B cell (primary cell): ENCODE data around the gene NEGR1. TPM values are rescaled to one million over a fixed set of nuclear protein-coding genes. Genes with fewer than 3 reads are reported as not detected.

Experiments
- ATAC-seq: fragments of 200-7000 bp; cut with Tn5 transposase; one replicate; pipeline ENCODE4 v1.10.0; 2021; ENCODE audit warnings: low read depth, mild to moderate bottlenecking, moderate number of reproducible peaks, moderate library complexity
- CTCF ChIA-PET: fragments of 350-600 bp; sonication (Branson Sonifier 250); formaldehyde crosslinking; loops from one replicate; lab custom pipeline; 2021; ENCODE audit warnings: antibody characterized with exemption, inconsistent platforms; lab: Charles Lee
- POLR2A ChIA-PET: fragments of 350-600 bp; sonication (Branson Sonifier 250); formaldehyde crosslinking; loops from one replicate; lab custom pipeline; 2021; ENCODE audit warnings: antibody characterized with exemption; lab: Charles Lee
- DNase-seq: peaks from one replicate; pipeline ENCODE4 v3.0.0; 2013
- H2AFZ ChIP-seq: 2 replicates; pipeline ENCODE4 v1.6.1; 2012; ENCODE audit warnings: mild to moderate bottlenecking, low read depth, low read length; ENCODE audit not compliant: insufficient read depth, poor library complexity, severe bottlenecking
- H3K27ac ChIP-seq, 2 donors: 1 replicate in 1 of 2; 2 replicates in 1 of 2; pipeline ENCODE4 v1.5.1; 2012 to 2013; ENCODE audit warnings: low read length in 2 of 2, mild to moderate bottlenecking in 2 of 2, moderate library complexity in 1 of 2
- H3K27me3 ChIP-seq, 4 experiments: fragments of 200-600 bp in 1 of 4; sonication (generic) in 1 of 4; replicated peaks in 1 of 4; 1 replicate in 2 of 4; 2 replicates in 2 of 4; pipeline versions ENCODE4 v1.6.1 to v1.7.0; 2013 to 2016; ENCODE audit warnings: low read length in 3 of 4, mild to moderate bottlenecking in 2 of 4, mixed read lengths in 1 of 4, moderate library complexity in 1 of 4; ENCODE audit not compliant: insufficient read depth in 4 of 4, control insufficient read depth in 3 of 4; ENCODE audit errors: control extremely low read depth in 1 of 4
- H3K36me3 ChIP-seq, 2 experiments: replicated peaks in 1 of 2; 1 replicate in 1 of 2; 2 replicates in 1 of 2; pipeline versions ENCODE4 v1.6.1 to v1.7.1; 2013; ENCODE audit warnings: low read length in 1 of 2; ENCODE audit not compliant: insufficient read depth in 2 of 2, control insufficient read depth in 1 of 2; ENCODE audit errors: control extremely low read depth in 1 of 2, extremely low read depth in 1 of 2
- H3K4me1 ChIP-seq, 2 donors: fragments of 200-600 bp in 1 of 2; sonication (generic) in 1 of 2; 1 replicate in 1 of 2; 2 replicates in 1 of 2; pipeline versions ENCODE4 v1.5.1 to v1.6.1; 2013 to 2017; ENCODE audit warnings: low read length in 2 of 2; ENCODE audit not compliant: control insufficient read depth in 2 of 2, insufficient read depth in 2 of 2
- H3K4me2 ChIP-seq: replicated peaks from 2 replicates; pipeline ENCODE3; 2012; ENCODE audit warnings: mild to moderate bottlenecking, low read depth, low read length; ENCODE audit not compliant: poor library complexity, severe bottlenecking
- H3K4me3 ChIP-seq, 5 experiments: fragments of 200-600 bp in 1 of 5; sonication (generic) in 1 of 5; 1 replicate in 3 of 5; 2 replicates in 2 of 5; pipeline versions ENCODE4 v1.5.1 to v1.7.0; 2011 to 2016; ENCODE audit warnings: low read length in 4 of 5, mild to moderate bottlenecking in 4 of 5, low read depth in 2 of 5, control low read depth in 1 of 5, moderate library complexity in 1 of 5; ENCODE audit not compliant: insufficient read depth in 1 of 5; ENCODE audit errors: control extremely low read depth in 1 of 5, extremely low read depth in 1 of 5
- H3K79me2 ChIP-seq: fragments of 200-600 bp; sonication (generic); one replicate; pipeline ENCODE4 v1.6.0; 2016; ENCODE audit warnings: low read length; ENCODE audit not compliant: control insufficient read depth, insufficient read depth
- H3K9ac ChIP-seq: fragments of 200-600 bp; sonication (generic); 2 replicates; pipeline ENCODE4 v1.6.1; 2017; ENCODE audit warnings: mild to moderate bottlenecking, low read length, moderate library complexity
- H3K9me3 ChIP-seq, 3 donors: one replicate each; pipeline versions ENCODE4 v1.6.1 to v1.7.1; 2013; ENCODE audit warnings: low read length in 2 of 3; ENCODE audit not compliant: control insufficient read depth in 2 of 3, insufficient read depth in 1 of 3; ENCODE audit errors: control extremely low read depth in 1 of 3
- H4K20me1 ChIP-seq: 2 replicates; pipeline ENCODE4 v1.6.0; 2012; ENCODE audit warnings: mild to moderate bottlenecking, low read length; ENCODE audit not compliant: insufficient read depth, control insufficient read depth, poor library complexity, severe bottlenecking
- H3K27ac Mint-ChIP-seq: one replicate; pipeline ENCODE4 v1.8.0; 2021; ENCODE audit warnings: mixed read lengths
- H3K27me3 Mint-ChIP-seq: one replicate; pipeline ENCODE4 v1.8.0; 2021; ENCODE audit warnings: mixed read lengths
- H3K4me1 Mint-ChIP-seq: one replicate; pipeline ENCODE4 v1.8.0; 2021; ENCODE audit warnings: mixed read lengths
- H3K4me3 Mint-ChIP-seq: one replicate; pipeline ENCODE4 v1.8.0; 2021; ENCODE audit warnings: mixed read lengths
- H3K9me3 Mint-ChIP-seq: one replicate; pipeline ENCODE4 v1.8.0; 2022; ENCODE audit warnings: mixed read lengths; ENCODE audit not compliant: insufficient read depth
- EZH2 ChIP-seq: IDR thresholded peaks from 2 replicates; pipeline ENCODE4 v1.6.1; 2012; ENCODE audit warnings: borderline replicate concordance, low read depth, mild to moderate bottlenecking, moderate library complexity, low read length; ENCODE audit not compliant: insufficient read depth, poor library complexity, severe bottlenecking
- WGBS: methylation state at CpG from one replicate; pipeline ENCODE4 v1.1.5; 2013; ENCODE audit warnings: missing lambda C conversion rate; ENCODE audit not compliant: insufficient coverage; 5-methylcytosine and 5-hydroxymethylcytosine counted together
- intact Hi-C: fragments of 100-400 bp; cut with micrococcal nuclease; formaldehyde crosslinking; loops from one replicate; pipeline ENCODE4 v1.10.0; 2022
- polyA plus RNA-seq: library from polyadenylated mRNA; depleted of rRNA; stranded (reverse); fragments of >200 nt; gene quantifications from 2 replicates; pipeline ENCODE4 v1.2.3, GENCODE V29; 2012
- total RNA-seq, 2 donors: library from RNA; stranded (reverse); fragments of 120-200 nt in 1 of 2; gene quantifications; 1 replicate in 1 of 2; 2 replicates in 1 of 2; pipeline versions ENCODE4 v1.2.3 to v1.2.4, GENCODE V29; 2013 to 2022
- TF ChIP-seq, protein P1 (sequence below): fragments of 200-600 bp; IDR thresholded peaks from one replicate; pipeline ENCODE4 v1.8.0; 2022; ENCODE audit warnings: antibody characterized with exemption, mild to moderate bottlenecking

NEGR1 gene
- total and polyA plus RNA-seq, 2 donors (not counting 1 experiment from before 2014, with no cell fraction given), result 0.01 TPM; not detected in 1

DNA sequence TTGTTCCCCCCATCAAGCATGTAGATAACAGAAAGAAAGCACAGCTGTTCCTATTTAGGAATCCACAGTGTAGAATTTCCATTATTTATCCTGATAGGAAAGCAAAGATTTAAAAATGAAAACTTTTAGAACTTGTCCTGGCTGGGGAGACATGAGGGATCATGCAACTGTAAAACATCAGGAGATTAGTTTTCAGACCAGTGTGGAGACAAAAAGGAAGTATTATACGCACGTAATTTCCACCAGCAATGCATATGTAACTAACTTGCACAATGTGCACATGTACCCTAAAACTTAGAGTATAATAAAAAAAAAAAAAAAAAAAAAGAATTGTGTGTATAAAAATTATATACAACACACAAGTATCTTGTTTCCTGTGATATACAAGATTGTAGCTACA is 172.4 kb downstream of the NEGR1 start:
- no peaks in the 10 kb centered on the region for H3K36me3 ChIP-seq
- TF ChIP-seq, protein P1, sequence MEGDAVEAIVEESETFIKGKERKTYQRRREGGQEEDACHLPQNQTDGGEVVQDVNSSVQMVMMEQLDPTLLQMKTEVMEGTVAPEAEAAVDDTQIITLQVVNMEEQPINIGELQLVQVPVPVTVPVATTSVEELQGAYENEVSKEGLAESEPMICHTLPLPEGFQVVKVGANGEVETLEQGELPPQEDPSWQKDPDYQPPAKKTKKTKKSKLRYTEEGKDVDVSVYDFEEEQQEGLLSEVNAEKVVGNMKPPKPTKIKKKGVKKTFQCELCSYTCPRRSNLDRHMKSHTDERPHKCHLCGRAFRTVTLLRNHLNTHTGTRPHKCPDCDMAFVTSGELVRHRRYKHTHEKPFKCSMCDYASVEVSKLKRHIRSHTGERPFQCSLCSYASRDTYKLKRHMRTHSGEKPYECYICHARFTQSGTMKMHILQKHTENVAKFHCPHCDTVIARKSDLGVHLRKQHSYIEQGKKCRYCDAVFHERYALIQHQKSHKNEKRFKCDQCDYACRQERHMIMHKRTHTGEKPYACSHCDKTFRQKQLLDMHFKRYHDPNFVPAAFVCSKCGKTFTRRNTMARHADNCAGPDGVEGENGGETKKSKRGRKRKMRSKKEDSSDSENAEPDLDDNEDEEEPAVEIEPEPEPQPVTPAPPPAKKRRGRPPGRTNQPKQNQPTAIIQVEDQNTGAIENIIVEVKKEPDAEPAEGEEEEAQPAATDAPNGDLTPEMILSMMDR, result no peak
- TF ChIP-seq EZH2, result no peak
- H3K4me1 ChIP-seq, result no peaks in the 10 kb centered on the region
- ChIA-PET CTCF (no interaction called here), POLR2A (no interaction called here)
- H3K27ac Mint-ChIP-seq, result no peak overlapping the region
- intact Hi-C loops, result no loop called here
- no peak overlapping the region for H3K4me3 ChIP-seq
- WGBS, result no CpG with 5 or more reads among the region's 2 CpGs
- no peaks in the 10 kb centered on the region for H4K20me1 ChIP-seq
- H2AFZ ChIP-seq, result no peak overlapping the region
- H3K9me3 ChIP-seq, result no peaks in the 10 kb centered on the region
- H3K9me3 Mint-ChIP-seq, result no peaks in the 10 kb centered on the region
- no peak for ATAC-seq
- DNase-seq, result no peak
- H3K4me1 Mint-ChIP-seq, result no peaks in the 10 kb centered on the region
- no peak overlapping the region for H3K4me3 Mint-ChIP-seq
- H3K4me2 ChIP-seq, result no peak overlapping the region
- H3K27me3 ChIP-seq, result no peaks in the 10 kb centered on the region
- H3K27ac ChIP-seq, result no peak overlapping the region
- H3K79me2 ChIP-seq, result no peaks in the 10 kb centered on the region
- no peaks in the 10 kb centered on the region for H3K27me3 Mint-ChIP-seq
- H3K9ac ChIP-seq, result no peak overlapping the region

DNA sequence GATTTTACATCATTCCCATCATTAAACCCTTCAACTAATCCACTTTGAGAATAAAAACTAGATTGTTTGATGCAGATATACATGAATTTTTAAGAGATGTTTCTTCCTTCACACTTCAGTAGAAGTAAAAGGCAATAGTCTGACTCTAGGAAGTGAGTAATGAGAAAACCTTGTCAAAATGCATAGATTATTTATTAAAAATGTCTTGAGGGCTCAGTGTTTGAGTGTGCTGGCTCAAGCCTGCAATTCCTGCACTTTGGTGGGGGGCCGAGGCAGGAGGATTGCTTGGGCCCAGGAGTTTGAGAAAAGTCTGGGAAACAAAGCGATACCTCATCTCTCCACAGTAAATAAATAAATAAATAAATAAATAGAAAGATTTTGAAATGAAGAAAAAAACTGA is 177.1 kb downstream of the NEGR1 start:
- no peak overlapping the region for H2AFZ ChIP-seq
- DNase-seq, result no peak
- CTCF ChIA-PET, result no interaction called here

More for the DNA sequence above, 177.1 kb downstream of the NEGR1 start:
- H3K27me3 Mint-ChIP-seq, result no peaks in the 10 kb centered on the region
- H3K4me1 ChIP-seq, result no peaks in the 10 kb centered on the region
- no CpG with 5 or more reads among the region's 2 CpGs for WGBS
- no peak for ATAC-seq
- H3K4me1 Mint-ChIP-seq, result no peaks in the 10 kb centered on the region
- H3K9me3 ChIP-seq, result no peaks in the 10 kb centered on the region
- H3K4me2 ChIP-seq, result no peak overlapping the region
- no peaks in the 10 kb centered on the region for H3K36me3 ChIP-seq
- TF ChIP-seq, protein P1, result no peak
- no peak for TF ChIP-seq EZH2
- no peaks in the 10 kb centered on the region for H4K20me1 ChIP-seq
- POLR2A ChIA-PET, result no interaction called here
- no peak overlapping the region for H3K4me3 ChIP-seq
- H3K27ac ChIP-seq, result no peak overlapping the region
- no peak overlapping the region for H3K27ac Mint-ChIP-seq
- intact Hi-C loops, result no loop called here
- H3K27me3 ChIP-seq, result no peaks in the 10 kb centered on the region
- H3K4me3 Mint-ChIP-seq, result no peak overlapping the region
- H3K9me3 Mint-ChIP-seq, result no peaks in the 10 kb centered on the region
- no peak overlapping the region for H3K9ac ChIP-seq
- no peaks in the 10 kb centered on the region for H3K79me2 ChIP-seq
